HG03439 (cell line): Measurements from ENCODE around the gene DLGAP1.

ENCODE experiments used
- ATAC-seq: cut with Tn5 transposase; IDR thresholded peaks from one replicate; pipeline ENCODE4 v1.9.1; 2021; ENCODE audit warnings: mild to moderate bottlenecking, moderate library complexity; ENCODE audit not compliant: unreplicated experiment

Gene DLGAP1

DNA sequence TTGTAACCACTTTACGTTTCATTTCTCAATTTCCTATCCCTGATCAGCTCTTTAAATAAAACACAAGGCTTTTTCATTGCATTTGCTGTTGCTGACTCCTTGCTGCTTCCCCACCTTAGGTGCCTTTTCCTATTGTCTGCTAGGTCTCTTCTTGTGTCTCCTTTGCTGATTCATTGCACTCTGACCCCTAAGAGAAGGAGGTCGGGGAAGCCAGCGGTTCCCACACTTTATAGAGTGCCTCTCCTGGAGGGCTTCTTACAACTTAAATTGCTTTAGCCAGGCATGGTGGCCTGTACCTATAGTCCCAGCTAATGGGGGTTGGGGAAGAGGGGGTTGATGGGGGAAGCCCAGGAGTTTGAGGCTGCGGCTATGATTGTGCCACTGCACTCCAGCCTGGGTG, 495.0 kb downstream of the DLGAP1 start:
- ATAC-seq, result no peak

DNA sequence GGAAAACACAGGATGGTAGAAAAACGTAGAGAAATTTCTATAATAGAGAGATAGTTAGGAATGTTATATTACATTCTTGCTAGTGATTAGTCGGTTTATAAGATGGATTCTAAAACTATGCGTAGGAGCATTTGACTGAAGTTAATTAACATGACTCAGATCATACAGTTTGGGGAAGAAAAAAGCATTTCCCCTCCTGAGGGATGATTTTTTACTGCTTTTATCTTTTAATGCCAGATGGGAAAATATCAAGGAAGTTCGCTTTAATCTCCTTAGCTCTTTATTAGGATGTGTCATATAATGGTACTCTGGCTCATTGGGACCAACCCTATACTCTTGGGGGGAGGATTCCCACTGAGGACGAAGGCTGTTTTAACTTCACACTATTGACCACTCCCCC, 503.1 kb downstream of the DLGAP1 start:
- ATAC-seq, result no peak

DNA sequence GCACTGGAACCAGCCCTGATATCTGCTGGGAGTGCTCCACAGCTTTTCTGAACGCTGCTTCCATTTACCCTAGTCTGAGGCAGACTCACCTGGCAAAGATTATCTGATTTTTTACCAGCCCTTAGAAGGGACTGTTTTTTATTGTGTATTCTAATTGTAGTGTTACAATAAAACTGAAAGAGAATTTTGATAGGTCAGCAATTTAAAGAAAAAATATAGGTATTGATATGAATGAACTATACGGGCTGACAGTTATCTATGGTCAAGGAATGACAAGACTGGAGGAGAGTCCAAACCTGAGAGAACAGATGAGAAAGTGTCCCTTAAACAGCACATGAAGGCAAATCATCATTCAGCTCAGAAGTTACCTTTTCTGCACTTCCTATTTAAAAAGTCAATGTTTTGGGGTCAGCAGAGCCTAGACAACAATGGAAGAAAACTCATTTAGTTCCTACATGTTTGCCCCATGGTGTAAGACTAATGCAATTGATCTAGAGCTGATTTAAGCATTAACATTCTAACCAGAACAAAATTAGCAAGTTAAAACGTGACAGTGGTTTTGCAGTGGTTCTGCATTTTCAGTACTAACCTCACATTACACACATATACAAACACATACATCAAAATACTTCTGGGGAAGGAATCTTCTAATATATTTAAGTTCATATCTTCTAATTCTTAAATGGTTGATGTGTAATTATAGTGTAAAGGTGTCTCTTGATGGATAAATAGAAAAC, 504.3 kb downstream of the DLGAP1 start:
- no peak for ATAC-seq

DNA sequence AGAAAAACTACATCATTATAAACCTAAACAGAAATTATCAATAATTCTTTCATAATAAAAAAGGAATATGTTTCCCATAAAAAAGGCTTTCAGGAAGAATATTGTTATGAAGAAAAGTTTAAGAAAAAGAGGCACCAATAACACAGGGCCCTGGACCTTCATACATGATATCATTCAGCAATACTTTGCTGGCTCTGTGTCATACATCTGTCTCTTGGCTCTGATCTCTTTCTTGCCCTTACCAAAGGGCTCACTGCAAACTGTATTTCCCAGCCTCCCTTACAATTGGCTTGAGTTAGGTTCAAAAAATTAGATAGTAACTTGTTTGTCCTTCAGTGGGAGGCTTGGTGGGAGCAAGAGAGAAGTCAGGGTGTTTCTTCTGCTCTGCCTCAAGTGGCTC, 506.1 kb downstream of the DLGAP1 start:
- no peak for ATAC-seq

DNA sequence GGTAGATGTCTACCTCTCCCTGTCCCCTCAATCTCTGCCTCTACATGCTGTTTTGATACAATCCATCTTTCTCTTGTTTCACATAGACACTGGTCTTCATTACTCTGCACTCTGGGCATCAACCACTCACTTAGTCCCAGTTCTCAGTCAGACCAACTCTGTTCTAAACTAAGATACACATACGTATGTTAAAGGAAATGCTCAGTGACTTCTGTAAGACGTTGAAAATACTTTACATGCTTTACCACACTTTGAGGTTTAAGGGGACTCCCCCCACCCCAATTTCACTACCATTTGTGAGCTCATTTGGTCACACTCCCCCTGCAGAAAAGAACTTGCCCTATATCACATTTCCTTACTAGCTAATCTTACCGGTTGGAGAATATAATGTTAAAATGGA, 507.7 kb downstream of the DLGAP1 start:
- no peak for ATAC-seq

DNA sequence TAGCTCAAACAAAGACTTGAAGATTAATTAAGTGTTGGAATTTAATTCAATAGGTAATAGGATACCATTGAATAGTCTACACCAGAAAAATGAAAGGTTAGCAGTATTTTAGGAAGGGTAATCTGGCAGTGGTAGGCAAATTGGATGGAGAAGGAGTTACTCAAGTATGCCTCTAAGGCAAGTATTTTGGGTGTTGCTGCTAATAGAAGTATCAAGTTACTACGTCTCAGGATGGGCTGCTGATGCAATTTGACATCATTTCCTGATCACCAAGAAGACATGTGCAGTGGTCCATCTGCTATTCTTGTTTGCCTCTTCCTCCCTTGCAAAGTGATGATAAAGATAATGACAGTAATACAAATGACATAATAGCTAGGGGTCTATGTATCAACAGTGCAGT, 519.8 kb downstream of the DLGAP1 start:
- no peak for ATAC-seq

DNA sequence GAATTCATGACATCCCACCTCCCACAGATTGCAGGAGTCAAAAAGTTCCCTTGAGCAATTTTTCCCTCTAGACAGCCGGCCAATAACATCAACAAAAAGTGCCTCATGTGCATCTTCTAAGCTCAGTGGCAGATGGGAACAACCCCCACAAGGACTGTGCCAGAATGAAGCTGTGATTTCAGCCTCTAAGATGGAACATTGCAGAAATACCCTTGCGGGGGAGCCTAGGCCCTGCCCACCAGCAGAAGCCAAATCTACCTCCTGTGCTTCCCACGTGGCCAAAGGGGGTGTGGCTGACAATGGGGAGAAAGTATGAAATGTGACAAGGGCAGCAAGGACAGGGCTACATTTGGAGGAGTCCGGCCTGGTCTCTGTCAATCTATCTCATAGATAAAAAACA, 522.8 kb downstream of the DLGAP1 start:
- no peak for ATAC-seq

DNA sequence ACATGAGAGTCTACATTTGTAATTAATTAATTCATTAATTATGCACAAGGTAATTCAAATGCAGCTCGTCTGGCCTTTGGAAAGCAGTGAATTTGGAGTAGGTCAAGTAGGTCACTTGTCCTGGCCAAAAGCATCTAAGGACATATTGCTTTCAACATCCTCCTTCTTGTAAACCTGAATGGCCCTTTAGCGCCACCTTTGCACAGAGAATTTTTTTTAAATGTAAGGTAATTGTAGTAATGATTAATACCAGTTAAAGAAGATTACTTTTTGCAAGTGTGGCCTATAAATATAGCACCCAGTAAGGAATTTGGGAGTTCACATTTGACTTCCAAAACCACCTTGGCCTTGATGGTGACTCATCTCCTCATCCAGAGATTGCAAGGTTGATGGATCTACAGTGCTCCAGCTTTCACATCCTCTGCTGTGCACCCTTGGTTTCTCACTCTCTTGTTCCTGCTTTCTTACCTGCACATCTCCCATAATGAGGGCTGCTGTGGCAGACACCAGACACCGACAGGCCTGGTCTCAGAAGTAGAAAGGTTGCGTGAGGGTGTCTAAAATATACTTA, 523.5 kb downstream of the DLGAP1 start:
- no peak for ATAC-seq

DNA sequence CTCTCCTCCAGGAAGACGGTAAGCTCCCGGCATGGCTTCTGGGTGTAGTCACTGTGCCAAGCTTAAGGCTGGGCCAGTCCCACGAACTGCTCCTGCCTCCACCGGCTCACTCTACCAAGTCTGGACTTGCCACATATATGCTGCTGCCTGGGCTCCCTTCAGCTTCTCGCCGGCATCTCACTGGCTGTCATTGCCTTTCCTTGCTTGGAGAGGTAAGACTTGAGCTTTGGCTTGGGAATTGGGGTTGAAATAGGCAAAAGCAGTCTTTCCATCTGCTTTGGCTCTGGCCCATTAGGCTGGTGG, 524.1 kb downstream of the DLGAP1 start:
- no peak for ATAC-seq

DNA sequence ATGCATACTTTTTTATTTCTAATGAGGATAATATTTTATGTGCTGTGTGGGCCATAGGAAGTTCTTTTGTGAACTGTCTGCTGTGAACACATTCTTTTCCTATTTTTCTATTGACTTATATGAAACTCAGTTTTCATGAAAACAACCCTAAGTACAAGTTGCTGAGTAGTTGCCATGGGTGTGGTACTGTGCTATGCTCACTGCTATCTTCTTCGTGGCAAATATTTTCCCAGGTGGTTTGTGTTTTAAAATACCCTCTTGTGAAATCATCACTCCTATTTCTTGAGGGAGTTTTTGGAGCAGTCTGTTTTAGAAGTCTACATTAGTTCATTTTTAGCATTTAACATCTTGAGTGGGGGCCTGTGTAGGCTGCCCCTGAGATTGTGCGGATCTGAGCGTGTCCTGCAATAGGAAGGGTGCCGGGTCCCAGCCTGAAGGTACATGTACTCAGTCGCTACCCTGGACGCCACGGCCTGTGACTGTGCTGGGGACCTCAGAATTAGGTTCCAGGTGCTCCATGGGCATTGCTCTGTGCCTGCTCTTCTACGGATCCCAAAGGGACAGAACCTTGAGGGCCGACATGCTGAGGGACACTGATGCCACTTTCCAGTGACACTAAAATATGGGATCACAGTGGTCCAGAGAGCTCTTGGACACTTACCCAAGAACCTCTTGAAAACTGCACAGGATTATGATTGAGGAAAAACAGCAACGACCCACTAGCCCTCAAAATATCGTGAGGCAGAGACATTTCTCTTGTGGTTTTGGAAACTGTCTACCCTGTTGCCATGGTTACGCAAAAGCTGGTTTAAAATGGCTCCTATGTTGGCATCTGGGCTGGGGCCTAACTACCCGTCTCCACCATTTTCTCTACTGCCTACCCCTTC, 524.7 kb downstream of the DLGAP1 start:
- no peak for ATAC-seq

DNA sequence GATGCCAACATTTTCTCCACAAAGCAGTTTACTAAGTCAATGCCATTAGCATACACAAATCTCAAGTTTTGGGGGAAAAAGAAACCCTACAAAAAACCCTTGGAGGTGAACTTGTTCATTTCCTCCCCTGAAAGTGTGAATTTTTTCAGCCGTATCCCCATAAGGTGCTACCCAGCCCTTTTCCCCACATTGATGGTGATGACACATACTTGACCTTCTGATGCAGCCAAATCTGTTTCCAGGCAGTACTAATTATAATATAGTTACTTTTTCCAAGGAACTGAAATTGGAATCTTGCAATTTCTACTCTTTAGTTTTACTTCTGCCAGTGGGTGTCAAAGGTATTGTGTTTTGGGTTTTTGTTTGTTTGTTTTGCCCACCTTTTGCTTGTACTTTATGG, 530.7 kb downstream of the DLGAP1 start:
- no peak for ATAC-seq

DNA sequence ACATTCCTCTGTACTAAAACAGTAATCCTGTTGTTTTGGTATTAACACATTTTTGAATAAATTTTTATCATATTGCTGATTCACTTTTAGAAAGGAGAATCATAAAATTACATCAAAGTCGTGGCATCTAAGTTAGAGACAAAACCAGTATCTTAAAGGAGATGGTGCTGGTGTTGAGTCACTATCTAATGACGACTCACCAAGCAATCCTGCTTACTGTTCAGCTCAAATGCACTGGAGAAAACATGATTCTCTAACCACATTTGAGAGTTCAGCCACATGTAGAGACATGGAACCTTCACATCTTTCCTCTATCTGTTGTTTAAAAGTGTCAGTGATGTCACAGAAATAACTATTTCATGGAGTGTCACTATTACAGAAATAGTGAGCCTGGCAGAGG, 531.4 kb downstream of the DLGAP1 start:
- no peak for ATAC-seq

DNA sequence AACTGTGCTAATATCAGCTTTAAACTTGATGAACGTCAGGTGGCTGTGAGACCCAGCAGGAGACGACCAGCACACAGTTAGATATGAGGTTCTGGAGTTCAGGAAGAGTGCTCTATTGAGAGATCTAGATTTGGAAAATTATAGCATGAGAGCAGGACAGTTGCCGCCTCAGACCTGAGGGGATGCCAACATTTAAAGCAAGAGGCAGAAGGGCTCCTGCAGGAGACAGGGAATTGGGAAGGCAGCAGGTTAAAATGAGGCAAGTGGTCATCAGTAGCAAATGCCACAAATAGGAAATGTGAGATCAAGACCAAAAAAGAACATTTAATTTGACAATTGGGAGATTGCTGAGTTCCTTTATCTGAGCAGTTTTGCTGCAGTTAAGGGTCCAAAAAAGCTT, 533.3 kb downstream of the DLGAP1 start:
- no peak for ATAC-seq

DNA sequence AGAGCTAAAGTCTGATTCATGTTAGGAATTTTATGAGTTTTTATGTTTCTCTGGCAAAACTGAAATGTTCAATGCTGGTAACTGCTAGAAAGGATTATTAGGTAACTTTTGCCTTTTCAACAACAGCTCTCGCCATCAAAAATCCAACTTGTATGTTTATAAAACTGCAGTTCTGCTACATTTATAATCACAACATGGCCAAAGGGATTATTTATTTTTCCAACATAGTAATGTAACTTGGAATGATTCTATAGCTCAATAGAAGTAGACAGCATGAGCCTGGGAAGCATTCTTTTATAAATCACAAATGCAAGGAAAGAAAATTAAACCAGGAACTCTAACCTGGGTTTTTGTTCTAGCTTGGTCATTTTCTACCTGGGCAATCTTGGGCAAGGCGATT, 534.3 kb downstream of the DLGAP1 start:
- ATAC-seq, result no peak

DNA sequence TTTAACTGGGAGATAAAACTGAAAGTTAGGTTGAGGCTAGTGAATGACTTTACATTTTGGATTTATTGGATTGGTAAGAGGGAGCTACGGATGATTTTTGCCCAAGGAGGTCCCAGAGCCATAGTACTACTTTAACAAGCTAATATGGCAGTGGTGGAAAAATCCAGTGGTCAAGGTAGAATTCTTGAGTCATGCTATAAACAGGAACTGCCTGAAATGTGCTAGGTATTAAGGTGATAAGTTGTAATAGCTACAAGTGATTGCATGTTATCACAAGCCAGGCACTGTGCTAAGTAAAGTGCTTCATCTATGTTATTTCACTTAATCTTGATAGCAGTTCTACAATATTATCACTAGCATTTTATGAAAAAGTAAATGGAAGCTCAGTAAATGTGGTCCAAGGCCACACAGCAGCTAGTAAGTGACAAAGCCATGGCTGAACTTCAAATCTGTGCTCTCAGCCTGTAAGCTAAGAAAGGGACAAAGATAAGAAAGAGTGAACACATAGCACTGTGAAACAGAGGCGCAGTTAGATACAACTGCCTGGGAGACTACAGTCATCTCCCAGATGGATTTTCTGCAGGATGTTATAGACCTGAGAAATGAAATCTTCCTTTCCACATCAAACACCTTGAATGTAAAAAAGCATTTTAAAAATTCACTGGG, 535.6 kb downstream of the DLGAP1 start:
- ATAC-seq, result no peak

DNA sequence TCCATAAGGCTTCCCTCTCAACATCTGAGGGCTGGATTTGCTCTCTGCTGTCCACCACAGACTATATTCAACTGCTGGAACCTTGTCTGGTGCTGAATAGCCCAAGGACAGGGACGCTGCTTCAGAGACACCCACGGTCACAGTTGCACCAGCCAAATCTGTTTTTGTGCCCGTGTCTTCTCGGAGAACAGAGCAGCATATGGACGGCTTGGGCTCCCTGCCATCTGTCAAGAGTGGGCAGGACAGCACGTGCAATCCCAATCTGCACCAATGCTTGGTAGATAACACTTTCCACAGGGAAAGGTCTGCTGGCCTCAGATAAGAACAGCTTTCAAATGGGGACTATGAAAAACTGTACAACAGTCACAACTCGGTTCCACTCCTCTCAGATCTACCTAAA, 539.0 kb downstream of the DLGAP1 start:
- ATAC-seq, result no peak

DNA sequence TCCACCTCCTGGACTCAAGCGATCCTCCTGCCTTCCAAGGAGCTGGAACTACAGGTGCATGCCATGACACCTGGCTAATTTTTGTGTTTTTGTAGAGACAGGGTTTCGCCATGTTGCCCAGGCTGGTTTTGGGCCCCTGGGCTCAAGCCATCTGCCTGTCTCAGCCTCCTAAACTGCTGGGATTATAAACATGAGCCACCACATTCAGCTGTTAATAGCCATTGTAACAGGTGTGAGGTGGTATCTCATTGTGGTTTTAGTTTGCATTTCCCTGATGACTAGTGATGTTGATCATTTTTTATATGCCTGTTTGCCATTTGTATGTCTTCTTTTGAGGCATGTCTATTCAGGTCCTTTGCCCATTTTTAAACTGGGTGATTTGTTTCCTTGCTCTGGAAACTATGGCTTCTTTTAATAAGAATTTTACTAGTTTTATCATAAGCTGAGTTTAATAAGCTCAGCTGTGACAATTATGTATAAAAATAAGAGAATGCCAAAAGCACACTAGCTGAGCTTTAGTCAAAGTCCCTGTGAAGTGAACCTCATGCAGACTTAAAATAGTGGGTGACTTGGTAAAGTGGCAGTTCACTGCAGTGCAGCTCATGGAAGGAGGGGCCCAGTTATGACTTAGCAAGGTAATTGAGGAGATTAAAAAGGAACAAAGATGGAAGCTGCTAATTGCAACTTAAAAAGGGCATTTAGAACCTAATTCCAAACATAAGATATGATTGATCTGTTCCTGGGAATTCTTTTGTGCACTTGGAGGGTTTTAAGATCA, 540.1 kb downstream of the DLGAP1 start:
- ATAC-seq, result no peak

DNA sequence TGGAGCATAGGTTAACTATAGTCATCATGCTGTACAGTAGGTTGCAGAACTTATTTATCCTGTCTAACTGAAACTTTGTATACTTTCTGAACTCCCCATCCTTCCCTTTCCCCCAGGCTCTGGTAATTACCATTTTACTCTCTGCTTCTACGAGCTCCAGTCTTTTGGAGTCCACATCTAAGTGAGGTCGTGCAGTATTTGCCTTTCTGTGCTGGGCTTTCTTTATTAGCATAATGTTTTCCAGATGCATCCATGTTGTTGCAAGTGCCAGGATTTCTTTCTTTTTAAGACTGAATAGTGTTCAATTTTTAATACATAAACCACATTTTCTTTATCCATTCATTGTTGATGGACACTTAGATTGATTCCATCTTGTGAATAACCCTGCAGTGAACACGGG, 541.0 kb downstream of the DLGAP1 start:
- no peak for ATAC-seq

DNA sequence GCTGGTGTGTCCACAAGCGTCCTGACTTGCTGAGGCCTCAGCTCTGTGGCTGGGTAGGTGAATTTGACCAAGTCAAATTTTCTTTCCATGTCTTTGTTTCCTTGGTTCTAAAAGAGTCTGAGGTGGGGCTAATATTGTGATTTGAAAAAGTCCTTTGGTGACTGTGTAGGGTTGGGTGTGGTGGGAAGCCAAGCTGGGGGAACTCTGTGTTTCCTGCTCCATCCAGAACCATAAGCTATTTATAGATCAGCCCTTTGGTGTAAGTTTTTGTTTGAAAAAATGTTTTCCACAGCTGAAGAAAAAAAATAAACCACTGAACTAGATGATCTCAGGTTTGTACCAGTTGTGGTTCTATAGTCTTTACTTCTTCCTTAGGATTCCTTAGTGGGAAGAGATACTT, 542.4 kb downstream of the DLGAP1 start:
- ATAC-seq, result no peak

DNA sequence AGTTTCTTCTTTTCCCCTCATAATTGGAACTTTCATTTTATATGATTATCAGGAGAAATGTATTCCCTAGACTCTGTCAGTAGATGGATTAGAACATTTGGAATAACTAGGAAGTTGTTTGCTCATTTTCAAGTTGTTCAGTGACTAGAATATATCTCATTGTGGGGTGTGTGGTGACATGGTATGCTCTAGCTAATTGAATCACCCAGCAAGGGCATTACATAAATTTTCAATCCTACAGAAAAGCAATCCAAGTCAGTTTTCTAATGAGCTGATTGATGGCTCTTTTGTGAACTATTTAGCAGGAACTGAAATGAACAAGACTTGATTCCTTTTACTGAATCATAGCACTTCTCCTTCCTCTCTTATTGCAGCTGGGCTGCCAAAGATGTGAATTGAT, 543.7 kb downstream of the DLGAP1 start:
- ATAC-seq, result no peak

DNA sequence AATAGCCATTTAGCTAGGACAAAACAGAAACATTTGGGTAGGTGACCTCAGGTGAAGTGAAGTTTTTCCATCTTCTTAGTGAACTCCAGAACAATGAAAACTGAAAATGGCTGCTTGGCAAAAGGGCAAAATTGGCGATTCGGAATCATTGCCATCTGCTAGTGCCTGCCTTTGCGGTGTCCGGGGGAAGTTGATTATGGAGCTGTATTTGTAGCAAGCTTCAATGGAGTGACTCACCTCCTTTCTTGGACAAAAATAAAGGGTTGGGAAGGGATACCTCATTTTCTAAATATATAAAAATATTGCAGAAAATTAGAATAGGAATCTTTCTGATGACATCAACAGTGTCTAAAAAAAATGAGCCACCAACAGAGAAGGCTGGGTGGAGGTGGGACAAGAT, 544.6 kb downstream of the DLGAP1 start:
- ATAC-seq, result no peak
